Activated CD8-positive, alpha-beta T cell treated with anti-CD3 and anti-CD28 coated beads, Interleukin-2, amount 10 ng/mL, durations not matched to agents 7 days and 5 days (primary cell): ENCODE measurements around the gene AHR. TPM values are rescaled to one million over a fixed set of nuclear protein-coding genes. Genes with fewer than 3 reads are reported as not detected.
A peak's percentile ranks its signal among the peaks of the same experiment; 100 is the strongest.
"Not testable (repeated sequence)": the region's sequence is repeated elsewhere in the genome, so short reads cannot be mapped to it uniquely, and the experiment has no call there.

Experiments
- ATAC-seq: fragments of 150-1000 bp; cut with Tn5 transposase; one replicate; pipeline ENCODE4 v1.10.0; 2021; ENCODE audit warnings: moderate library complexity
- CTCF ChIA-PET: fragments of 350-600 bp; sonication (Branson Sonifier 250); formaldehyde crosslinking; loops from one replicate; lab custom pipeline; 2021; ENCODE audit warnings: antibody characterized with exemption; lab: Charles Lee
- POLR2A ChIA-PET: fragments of 350-600 bp; sonication (Branson Sonifier 250); formaldehyde crosslinking; loops from one replicate; lab custom pipeline; 2021; ENCODE audit warnings: antibody characterized with exemption; lab: Charles Lee
- DNase-seq: peaks from one replicate; pipeline ENCODE4 v3.0.0-alpha.2; 2020
- H3K27ac Mint-ChIP-seq: one replicate; pipeline ENCODE4 v1.8.0; 2021; ENCODE audit warnings: mild to moderate bottlenecking, mixed read lengths
- H3K27me3 Mint-ChIP-seq: one replicate; pipeline ENCODE4 v1.8.0; 2021; ENCODE audit warnings: low read depth, mixed read lengths
- H3K36me3 Mint-ChIP-seq: one replicate; pipeline ENCODE4 v1.8.0; 2021; ENCODE audit warnings: low read depth, mixed read lengths
- H3K4me1 Mint-ChIP-seq: one replicate; pipeline ENCODE4 v1.8.0; 2021; ENCODE audit warnings: low read depth, mixed read lengths
- H3K4me3 Mint-ChIP-seq: one replicate; pipeline ENCODE4 v1.8.0; 2021; ENCODE audit warnings: mild to moderate bottlenecking, mixed read lengths
- H3K9me3 Mint-ChIP-seq: one replicate; pipeline ENCODE4 v1.8.0; 2022; ENCODE audit warnings: mixed read lengths; ENCODE audit not compliant: insufficient read depth
- total RNA-seq, 2 experiments: library from RNA; stranded (reverse); gene quantifications; one replicate each; pipeline ENCODE4 v1.2.3, GENCODE V29; 2021

Gene AHR
- total RNA-seq, 2 experiments from 2014 or later, result 39.0 to 43.7 TPM

DNA sequence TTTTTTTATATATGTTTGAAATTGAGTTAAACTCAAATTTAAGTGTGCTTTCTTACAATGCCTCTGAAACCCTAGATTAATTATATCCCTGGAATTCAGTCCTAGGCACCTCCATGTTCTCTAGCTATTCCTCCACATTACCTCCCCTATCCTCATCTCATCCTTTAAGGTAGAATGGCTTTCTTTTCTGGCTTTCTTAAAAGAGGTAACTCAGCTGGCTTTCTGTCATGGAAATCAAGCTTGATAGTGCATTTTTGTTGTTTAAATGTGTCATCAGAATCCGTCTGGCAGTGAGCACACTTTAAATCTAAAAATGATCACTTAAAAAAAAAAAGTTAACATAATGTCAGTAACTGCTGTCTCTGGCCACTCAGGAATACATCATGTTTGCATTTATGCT lies 42.2 kb downstream of the AHR start:
- Mint-ChIP-seq H3K27ac (no peak overlapping the region), H3K9me3 (no peaks in the 10 kb centered on the region), H3K36me3 (peaks cover 42% of the 10 kb centered on the region), H3K4me1 (peaks cover 12% of the 10 kb centered on the region), H3K27me3 (no peaks in the 10 kb centered on the region), H3K4me3 (no peak overlapping the region)
- ATAC-seq (no peak), DNase-seq (no peak)
- ChIA-PET POLR2A (interaction anchor here (0.6 kb wide), 1 partner anchor 20 kb away, joined by 3 read pairs; no protein-coding TSS in a partner anchor), CTCF (interaction anchor here (1.2 to 1.6 kb wide), 3 partner anchors 10 to 34 kb away, joined by 3 read pairs; no protein-coding TSS in a partner anchor)

DNA sequence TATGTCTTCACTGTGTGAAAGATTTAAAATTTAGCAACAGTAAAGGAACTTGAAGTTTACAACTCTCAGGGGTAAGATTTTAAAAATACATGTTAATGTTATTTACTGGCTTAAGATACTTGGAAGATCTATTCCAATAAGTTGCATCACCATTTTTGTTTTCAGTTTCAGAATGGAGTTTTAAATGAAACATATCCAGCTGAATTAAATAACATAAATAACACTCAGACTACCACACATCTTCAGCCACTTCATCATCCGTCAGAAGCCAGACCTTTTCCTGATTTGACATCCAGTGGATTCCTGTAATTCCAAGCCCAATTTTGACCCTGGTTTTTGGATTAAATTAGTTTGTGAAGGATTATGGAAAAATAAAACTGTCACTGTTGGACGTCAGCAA lies 44.3 kb downstream of the AHR start:
- peak overlapping the region; percentile 29 for H3K27ac Mint-ChIP-seq
- H3K27me3 Mint-ChIP-seq, result no peaks in the 10 kb centered on the region
- ATAC-seq, result no peak
- ChIA-PET POLR2A (no interaction called here), CTCF (no interaction called here)
- H3K4me1 Mint-ChIP-seq, result peaks cover 12% of the 10 kb centered on the region
- H3K9me3 Mint-ChIP-seq, result no peaks in the 10 kb centered on the region
- H3K4me3 Mint-ChIP-seq, result no peak overlapping the region
- peaks cover 38% of the 10 kb centered on the region for H3K36me3 Mint-ChIP-seq
- DNase-seq, result no peak

DNA sequence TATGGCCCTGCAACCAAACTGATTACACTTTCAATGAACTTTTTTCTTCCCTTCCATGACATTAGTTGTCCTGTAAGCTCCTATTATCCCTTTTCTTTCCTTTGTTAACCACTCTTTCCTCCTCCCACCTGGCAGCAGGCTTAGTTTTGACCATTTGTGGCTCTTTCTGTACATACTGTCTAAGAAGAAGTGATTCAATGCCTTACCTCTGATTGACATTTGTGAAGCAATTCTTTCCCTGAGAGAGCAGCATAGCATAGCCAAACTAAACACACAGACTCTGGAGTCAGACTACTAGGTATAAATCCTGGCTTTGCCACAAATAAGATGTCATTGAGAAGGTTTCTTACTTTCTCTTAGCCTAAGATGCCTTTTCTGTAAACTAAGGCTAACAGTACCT lies 48.9 kb downstream of the AHR start:
- Mint-ChIP-seq H3K27me3 (no peaks in the 10 kb centered on the region), H3K27ac (no peak overlapping the region), H3K4me1 (peaks cover 7% of the 10 kb centered on the region), H3K4me3 (no peak overlapping the region), H3K36me3 (peaks cover 66% of the 10 kb centered on the region), H3K9me3 (peaks cover 23% of the 10 kb centered on the region)
- CTCF ChIA-PET, result no interaction called here
- ATAC-seq (no peak), DNase-seq (no peak)
- POLR2A ChIA-PET, result no interaction called here

DNA sequence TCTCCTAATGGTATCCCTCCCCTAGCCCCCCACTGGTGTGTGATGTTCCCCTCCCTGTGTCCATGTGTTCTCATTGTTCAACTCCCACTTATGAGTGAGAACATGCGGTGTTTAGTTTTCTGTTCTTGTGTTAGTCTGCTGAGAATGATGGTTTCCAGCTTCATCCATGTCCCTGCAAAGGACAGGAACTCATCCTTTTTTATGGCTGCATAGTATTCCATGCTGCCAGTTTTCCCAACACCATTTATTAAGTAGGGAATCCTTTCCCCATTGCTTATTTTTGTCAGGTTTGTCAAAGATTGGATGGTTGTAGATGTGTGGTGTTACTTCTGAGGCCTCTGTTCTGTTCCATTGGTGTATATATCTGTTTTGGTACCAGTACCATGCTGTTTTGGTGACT lies 50.5 kb downstream of the AHR start:
- H3K4me3 Mint-ChIP-seq, ATAC-seq, POLR2A ChIA-PET, DNase-seq, H3K27ac Mint-ChIP-seq, CTCF ChIA-PET, H3K4me1 Mint-ChIP-seq, H3K27me3 Mint-ChIP-seq: not testable (repeated sequence)
- Mint-ChIP-seq H3K9me3 (peaks cover 23% of the 10 kb centered on the region), H3K36me3 (peaks cover 68% of the 10 kb centered on the region)

DNA sequence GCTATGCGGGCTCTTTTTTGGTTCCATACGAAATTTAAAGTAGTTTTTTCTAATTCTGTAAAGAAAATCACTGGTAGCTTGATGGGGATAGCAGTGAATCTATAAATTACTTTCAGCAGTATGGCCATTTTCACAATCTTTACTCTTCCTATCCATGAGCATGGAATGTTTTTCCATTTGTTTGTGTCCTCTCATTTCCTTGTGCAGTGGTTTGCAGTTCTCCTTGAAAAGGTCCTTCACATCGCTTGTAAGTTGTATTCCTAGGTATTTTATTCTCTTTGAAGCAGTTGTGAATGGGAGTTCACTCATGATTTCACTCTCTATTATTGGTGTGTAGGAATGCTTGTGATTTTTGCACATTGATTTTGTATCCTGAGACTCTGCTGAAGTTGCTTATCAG lies 51.9 kb downstream of the AHR start:
- H3K27ac Mint-ChIP-seq, DNase-seq, H3K4me1 Mint-ChIP-seq, POLR2A ChIA-PET, ATAC-seq, H3K27me3 Mint-ChIP-seq, CTCF ChIA-PET, H3K4me3 Mint-ChIP-seq: not testable (repeated sequence)
- H3K36me3 Mint-ChIP-seq, result peaks cover 71% of the 10 kb centered on the region
- H3K9me3 Mint-ChIP-seq, result peaks cover 23% of the 10 kb centered on the region

DNA sequence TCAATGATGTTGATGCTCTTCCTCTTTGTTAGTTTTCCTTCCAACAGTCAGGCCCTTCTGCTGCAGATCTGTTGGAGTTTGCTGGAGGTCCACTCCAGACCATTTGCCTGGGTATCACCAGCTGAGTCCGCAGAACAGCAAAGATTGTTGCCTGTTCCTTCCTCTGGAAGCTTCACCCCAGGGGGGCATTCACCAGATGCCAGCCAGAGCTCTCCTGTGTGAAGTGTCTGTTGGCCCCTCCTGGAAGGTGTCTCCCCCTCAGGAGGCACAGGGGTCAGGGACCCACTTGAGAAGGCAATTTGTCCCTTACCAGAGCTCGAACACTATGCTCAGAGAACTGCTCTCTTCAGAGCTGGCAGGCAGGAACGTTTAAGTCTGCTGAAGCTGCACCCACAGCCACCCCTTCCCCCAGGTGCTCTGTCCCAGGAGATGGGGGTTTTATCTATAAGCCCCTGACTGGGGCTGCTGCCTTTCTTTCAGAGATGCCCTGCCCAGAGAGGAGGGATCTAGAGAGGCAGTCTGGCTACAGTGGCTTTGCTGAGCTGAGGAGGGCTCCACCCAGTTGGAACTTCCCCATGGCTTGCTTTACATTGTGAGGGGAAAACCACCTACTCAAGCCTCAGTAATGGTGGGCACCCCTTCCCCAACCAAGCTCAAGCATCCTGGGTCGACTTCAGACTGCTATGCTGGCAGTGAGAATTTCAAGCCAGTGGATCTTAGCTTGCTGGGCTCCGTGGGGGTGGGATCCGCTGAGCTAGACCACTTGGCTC lies 55.4 kb downstream of the AHR start:
- Mint-ChIP-seq H3K36me3 (peaks cover 53% of the 10 kb centered on the region), H3K9me3 (peaks cover 23% of the 10 kb centered on the region)
- H3K4me1 Mint-ChIP-seq, DNase-seq, ATAC-seq, POLR2A ChIA-PET, CTCF ChIA-PET, H3K27me3 Mint-ChIP-seq, H3K4me3 Mint-ChIP-seq, H3K27ac Mint-ChIP-seq: not testable (repeated sequence)

DNA sequence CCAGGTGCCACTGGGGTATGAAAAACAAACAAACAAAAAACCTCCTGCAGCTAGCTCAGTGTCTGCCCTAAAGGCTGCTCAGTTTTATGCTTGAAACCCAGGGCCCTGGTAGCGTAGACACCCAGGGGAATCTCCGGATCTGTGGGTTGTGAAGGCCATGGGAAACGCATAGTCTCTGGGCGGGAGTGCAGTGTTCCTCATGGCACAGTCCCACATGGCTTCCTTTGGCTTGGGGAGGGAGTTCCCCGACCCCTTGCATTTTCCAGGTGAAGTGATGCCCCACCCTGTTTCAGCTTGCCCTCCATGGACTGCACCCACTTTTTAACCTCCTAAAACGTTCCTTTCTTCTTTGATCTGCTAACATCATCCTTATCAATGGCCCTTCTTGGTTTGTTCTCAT lies 56.0 kb downstream of the AHR start:
- Mint-ChIP-seq H3K4me1 (no peaks in the 10 kb centered on the region), H3K27ac (no peak overlapping the region), H3K36me3 (peaks cover 47% of the 10 kb centered on the region), H3K9me3 (peaks cover 21% of the 10 kb centered on the region), H3K27me3 (no peaks in the 10 kb centered on the region), H3K4me3 (no peak overlapping the region)
- CTCF ChIA-PET, result no interaction called here
- DNase-seq (no peak), ATAC-seq (no peak)
- POLR2A ChIA-PET, result no interaction called here

DNA sequence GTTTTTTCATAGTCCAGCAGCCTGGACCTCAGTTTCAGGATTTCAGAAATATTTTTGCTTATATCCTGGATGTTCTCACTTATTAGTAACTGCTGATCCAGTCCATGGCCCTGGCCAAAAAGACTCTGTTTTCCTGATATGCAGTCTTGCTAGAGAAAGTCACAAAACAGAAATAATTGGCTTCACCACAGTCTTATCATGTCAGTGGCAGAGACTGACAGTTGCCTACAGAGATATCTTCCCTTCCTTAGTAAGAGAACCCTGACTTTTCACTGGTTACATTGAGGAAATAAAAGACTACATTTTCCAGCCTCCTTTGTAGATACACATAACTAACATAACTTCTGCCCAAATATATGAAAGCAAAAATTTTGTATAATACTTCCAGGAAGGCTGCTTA lies 56.6 kb downstream of the AHR start:
- Mint-ChIP-seq H3K4me3 (no peak overlapping the region), H3K36me3 (peaks cover 41% of the 10 kb centered on the region)
- no peak for ATAC-seq

DNA sequence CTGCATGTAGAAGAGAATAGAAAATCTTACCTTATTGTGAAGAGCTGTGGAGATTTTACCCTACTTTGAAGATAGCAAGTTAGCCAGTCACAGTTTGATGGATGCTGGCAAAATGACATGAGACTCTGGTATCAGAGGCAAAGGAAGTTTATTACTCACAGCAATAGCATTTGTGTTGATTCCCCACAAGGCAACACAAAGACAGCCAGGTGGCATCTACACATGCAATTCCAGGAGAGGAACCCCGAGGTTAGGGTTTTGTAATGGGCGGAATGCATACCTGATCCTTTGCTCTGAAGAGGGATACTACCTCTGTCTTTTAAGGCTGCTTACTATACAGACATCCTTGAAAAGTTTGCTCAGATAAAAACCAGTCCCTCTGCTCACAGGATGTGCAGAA lies 59.5 kb downstream of the AHR start:
- Mint-ChIP-seq H3K4me3 (no peak overlapping the region), H3K27me3 (no peaks in the 10 kb centered on the region), H3K27ac (no peak overlapping the region), H3K4me1 (no peaks in the 10 kb centered on the region), H3K36me3 (peaks cover 12% of the 10 kb centered on the region), H3K9me3 (no peaks in the 10 kb centered on the region)
- ATAC-seq (no peak), DNase-seq (no peak)
- ChIA-PET CTCF (no interaction called here), POLR2A (no interaction called here)

More for the DNA sequence above, 56.6 kb downstream of the AHR start:
- Mint-ChIP-seq H3K27ac (no peak overlapping the region), H3K27me3 (no peaks in the 10 kb centered on the region), H3K9me3 (peaks cover 15% of the 10 kb centered on the region), H3K4me1 (no peaks in the 10 kb centered on the region)
- no peak for DNase-seq
- CTCF ChIA-PET, result no interaction called here
- POLR2A ChIA-PET, result no interaction called here

DNA sequence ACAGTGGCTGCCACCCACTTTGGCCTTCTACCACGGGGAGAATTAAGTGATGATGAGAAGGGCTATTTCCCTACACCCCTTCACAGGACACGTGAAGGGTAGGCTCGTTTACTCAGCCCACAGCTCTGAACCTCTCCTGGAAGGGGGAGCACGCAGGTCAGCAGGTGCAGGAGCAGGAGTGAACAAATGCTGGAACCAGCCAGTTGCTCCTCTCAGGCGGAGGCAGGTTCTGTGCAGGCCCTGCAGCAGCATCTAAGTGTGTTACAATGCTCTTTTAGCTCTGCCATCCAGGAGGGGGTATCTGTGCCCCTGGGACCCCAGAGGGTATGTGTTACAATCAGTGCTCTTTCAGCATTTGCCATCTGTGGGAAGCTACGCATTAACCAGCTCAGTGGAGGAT lies 61.2 kb downstream of the AHR start:
- no peaks in the 10 kb centered on the region for H3K4me1 Mint-ChIP-seq
- POLR2A ChIA-PET, result no interaction called here
- H3K36me3 Mint-ChIP-seq, result peaks cover 4% of the 10 kb centered on the region
- DNase-seq (no peak), ATAC-seq (no peak)
- H3K27me3 Mint-ChIP-seq, result no peaks in the 10 kb centered on the region
- CTCF ChIA-PET, result no interaction called here
- H3K4me3 Mint-ChIP-seq, result no peak overlapping the region
- H3K27ac Mint-ChIP-seq, result no peak overlapping the region
- H3K9me3 Mint-ChIP-seq, result no peaks in the 10 kb centered on the region

DNA sequence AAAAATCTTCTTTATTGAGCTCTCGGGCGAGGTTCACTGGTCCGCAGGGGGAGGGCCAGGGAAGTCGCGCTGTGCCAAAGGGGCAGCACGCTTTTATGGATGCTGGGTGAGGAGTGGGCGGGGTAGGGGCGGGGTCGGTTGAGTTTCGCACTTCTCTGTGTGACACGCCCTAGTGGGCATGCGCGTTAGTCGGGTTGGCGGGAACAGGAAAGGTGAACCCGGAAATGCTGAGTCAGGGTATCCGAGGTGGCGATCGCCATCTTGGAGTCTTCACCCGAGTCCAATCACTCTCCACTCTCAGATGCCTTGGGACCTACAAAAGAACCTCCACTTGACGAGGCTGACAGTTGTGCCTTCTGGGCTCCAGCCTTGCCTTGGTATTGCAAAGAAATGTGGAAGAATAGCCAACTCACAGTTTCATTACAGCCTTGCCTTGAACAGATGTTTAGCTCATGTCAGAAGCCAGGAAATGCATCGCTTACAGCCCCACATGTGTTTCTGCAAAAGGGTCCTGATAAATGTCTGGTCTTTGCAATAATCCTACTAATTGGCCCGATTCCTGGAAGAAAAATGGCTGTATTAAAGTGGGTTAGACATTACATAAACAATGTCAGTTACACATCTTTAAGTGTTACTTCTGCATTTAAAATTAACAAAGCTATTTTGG lies 64.1 kb downstream of the AHR start:
- Mint-ChIP-seq H3K9me3 (no peaks in the 10 kb centered on the region), H3K27me3 (no peaks in the 10 kb centered on the region), H3K36me3 (no peaks in the 10 kb centered on the region), H3K4me1 (peaks cover 4% of the 10 kb centered on the region), H3K27ac (no peak overlapping the region), H3K4me3 (no peak overlapping the region)
- CTCF ChIA-PET, result no interaction called here
- ATAC-seq, result no peak
- POLR2A ChIA-PET, result interaction anchor here (0.7 kb wide), 1 partner anchor 58 kb away, joined by 9 read pairs; no protein-coding TSS in a partner anchor
- no peak for DNase-seq

DNA sequence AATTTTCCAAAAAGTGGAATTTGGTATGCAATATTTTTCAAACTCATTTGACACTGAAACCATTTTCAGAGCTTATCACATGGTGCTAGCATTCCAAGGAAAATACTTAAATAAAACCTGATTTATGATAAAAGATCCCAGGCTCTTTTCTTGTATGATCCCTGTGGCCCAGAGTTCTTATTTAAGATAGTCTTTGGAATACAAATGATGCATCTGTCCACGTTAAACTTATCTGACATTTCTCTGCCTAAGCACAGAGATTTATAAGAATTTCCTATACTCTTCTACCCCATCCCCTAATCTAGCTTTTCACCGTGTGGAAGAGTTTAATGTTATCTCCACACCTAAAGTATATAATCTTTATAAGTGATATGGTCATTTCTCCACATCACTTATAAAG lies 66.2 kb downstream of the AHR start:
- H3K27ac Mint-ChIP-seq, result no peak overlapping the region

More for the DNA sequence above, 66.2 kb downstream of the AHR start:
- no peaks in the 10 kb centered on the region for H3K27me3 Mint-ChIP-seq
- H3K4me1 Mint-ChIP-seq, result peaks cover 4% of the 10 kb centered on the region
- DNase-seq (no peak), ATAC-seq (no peak)
- no peak overlapping the region for H3K4me3 Mint-ChIP-seq
- POLR2A ChIA-PET, result no interaction called here
- CTCF ChIA-PET, result no interaction called here
- H3K9me3 Mint-ChIP-seq, result no peaks in the 10 kb centered on the region
- no peaks in the 10 kb centered on the region for H3K36me3 Mint-ChIP-seq
